Right lobe of liver (tissue), 4 donors: Measurements from ENCODE around the gene LHX1.

Experiments
- POLR2A ChIP-seq: fragments of 450-650 bp; IDR thresholded peaks from one replicate; pipeline ENCODE4 v1.6.1; 2017; ENCODE audit warnings: antibody characterized with exemption, mild to moderate bottlenecking
- TF ChIP-seq, protein P1 (sequence below), 4 donors: fragments of 200-600 bp in 3 of 4; fragments of 450-650 bp in 1 of 4; IDR thresholded peaks; one replicate each; pipeline versions ENCODE4 v1.5.1 to v1.8.0; 2016 to 2022; ENCODE audit warnings: antibody characterized with exemption in 4 of 4, mild to moderate bottlenecking in 2 of 4
- donor health status: DM: no; HTN: no; CAD: no.
- donor health status: DM: no; HTN: no; CAD: no.
- donor health status: DM: no; HTN: yes; CAD: no.

DNA sequence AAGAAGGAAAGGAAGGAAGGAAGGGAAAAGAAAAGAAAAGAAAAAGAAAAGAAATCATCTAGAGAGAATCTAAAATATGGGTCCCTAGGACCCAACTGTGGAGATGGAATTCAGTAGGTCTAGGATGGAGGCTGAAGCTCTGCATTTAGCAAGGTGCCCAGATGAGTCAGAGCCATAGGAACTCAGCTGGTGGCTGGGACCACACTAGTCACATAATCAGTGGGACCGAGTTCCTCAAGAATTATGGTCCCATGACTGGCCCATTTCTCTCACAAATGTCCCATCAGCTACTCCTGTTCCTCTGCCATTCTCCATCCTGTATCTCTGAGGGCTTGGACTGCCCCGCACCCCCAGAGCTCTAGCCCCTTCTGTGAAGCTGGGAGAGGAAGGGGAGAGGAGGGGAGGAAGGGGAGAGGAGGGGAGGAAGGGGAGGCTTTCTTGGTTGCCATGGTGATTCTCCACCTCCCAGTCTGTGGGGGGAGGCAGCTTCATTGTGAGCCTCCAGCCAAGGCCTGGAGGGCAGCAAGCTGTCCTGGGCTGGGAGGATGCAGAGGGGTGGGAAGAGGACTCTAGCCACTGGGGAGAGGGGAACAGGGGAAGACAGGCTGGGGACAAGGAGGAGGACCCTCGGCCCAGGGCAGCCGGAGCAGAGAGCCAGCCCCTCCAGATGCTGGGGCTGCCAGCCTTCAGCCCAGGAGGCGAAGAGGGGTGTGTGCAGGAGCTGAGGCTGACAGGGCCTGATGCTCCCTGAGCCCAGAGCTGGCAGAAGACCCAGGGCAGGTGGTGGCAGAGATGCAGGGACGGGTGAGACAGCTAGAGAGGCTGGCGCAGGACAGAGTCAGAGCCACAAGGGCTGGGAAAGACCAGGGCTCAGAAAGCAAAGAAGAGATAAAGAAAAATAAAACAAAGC, 37.8 kb upstream of the LHX1 start:
- TF ChIP-seq, protein P1, sequence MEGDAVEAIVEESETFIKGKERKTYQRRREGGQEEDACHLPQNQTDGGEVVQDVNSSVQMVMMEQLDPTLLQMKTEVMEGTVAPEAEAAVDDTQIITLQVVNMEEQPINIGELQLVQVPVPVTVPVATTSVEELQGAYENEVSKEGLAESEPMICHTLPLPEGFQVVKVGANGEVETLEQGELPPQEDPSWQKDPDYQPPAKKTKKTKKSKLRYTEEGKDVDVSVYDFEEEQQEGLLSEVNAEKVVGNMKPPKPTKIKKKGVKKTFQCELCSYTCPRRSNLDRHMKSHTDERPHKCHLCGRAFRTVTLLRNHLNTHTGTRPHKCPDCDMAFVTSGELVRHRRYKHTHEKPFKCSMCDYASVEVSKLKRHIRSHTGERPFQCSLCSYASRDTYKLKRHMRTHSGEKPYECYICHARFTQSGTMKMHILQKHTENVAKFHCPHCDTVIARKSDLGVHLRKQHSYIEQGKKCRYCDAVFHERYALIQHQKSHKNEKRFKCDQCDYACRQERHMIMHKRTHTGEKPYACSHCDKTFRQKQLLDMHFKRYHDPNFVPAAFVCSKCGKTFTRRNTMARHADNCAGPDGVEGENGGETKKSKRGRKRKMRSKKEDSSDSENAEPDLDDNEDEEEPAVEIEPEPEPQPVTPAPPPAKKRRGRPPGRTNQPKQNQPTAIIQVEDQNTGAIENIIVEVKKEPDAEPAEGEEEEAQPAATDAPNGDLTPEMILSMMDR (IDR thresholded peaks at IDR 0.05): no peak
- TF ChIP-seq POLR2A: no peak
